HEK293T (cell line): ENCODE measurements around the gene LMF1.
"Not testable (repeated sequence)": the region's sequence is repeated elsewhere in the genome, so short reads cannot be mapped to it uniquely, and the experiment has no call there.

Experiments
- ARNT ChIP-seq: fragments of 450-650 bp; IDR thresholded peaks from 2 replicates; pipeline ENCODE4 v1.6.1; 2017; ENCODE audit warnings: mild to moderate bottlenecking
- BHLHE40 ChIP-seq: fragments of 450-650 bp; IDR thresholded peaks from 2 replicates; pipeline ENCODE4 v1.6.1; 2016; ENCODE audit warnings: mild to moderate bottlenecking, moderate library complexity, borderline replicate concordance
- FOXA1 ChIP-seq: fragments of 450-650 bp; IDR thresholded peaks from 2 replicates; pipeline ENCODE4 v1.6.1; 2016; ENCODE audit warnings: mild to moderate bottlenecking
- FOXK2 ChIP-seq: fragments of 450-650 bp; IDR thresholded peaks from 2 replicates; pipeline ENCODE4 v1.6.1; 2016; ENCODE audit warnings: mild to moderate bottlenecking
- FOXM1 ChIP-seq: fragments of 450-650 bp; IDR thresholded peaks from 2 replicates; pipeline ENCODE4 v1.6.1; 2017; ENCODE audit warnings: mild to moderate bottlenecking, borderline replicate concordance
- LEF1 ChIP-seq: fragments of 450-650 bp; IDR thresholded peaks from 2 replicates; pipeline ENCODE4 v1.6.1; 2017; ENCODE audit warnings: mild to moderate bottlenecking, borderline replicate concordance
- PKNOX1 ChIP-seq: fragments of 450-650 bp; IDR thresholded peaks from 2 replicates; pipeline ENCODE4 v1.6.1; 2016
- SP1 ChIP-seq: fragments of 450-650 bp; IDR thresholded peaks from 2 replicates; pipeline ENCODE4 v1.6.1; 2017
- SUZ12 ChIP-seq: fragments of 450-650 bp; IDR thresholded peaks from 2 replicates; pipeline ENCODE4 v1.6.1; 2016; ENCODE audit warnings: mild to moderate bottlenecking

DNA sequence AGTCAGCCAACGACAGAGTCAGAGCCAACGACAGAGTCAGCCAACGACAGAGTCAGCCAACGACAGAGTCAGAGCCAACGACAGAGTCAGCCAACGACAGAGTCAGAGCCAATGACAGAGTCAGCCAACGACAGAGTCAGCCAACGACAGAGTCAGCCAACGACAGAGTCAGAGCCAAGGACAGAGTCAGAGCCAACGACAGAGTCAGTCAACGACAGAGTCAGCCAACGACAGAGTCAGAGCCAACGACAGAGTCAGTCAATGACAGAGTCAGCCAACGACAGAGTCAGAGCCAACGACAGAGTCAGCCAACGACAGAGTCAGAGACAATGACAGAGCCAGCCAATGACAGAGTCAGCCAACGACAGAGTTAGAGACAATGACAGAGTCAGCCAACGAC lies 22.0 kb downstream of the LMF1 start:
- not testable (repeated sequence) for TF ChIP-seq BHLHE40, FOXM1, SUZ12, SP1, ARNT, LEF1, FOXK2, FOXA1, PKNOX1
